Kasumi-1 (cell line): ENCODE results near the gene AFTPH.

ENCODE experiments used
- DNase-seq, 2 experiments: peaks; one replicate each; lab custom pipeline; 2025; lab: John Stamatoyannopoulos, UW

AFTPH gene, protein sequence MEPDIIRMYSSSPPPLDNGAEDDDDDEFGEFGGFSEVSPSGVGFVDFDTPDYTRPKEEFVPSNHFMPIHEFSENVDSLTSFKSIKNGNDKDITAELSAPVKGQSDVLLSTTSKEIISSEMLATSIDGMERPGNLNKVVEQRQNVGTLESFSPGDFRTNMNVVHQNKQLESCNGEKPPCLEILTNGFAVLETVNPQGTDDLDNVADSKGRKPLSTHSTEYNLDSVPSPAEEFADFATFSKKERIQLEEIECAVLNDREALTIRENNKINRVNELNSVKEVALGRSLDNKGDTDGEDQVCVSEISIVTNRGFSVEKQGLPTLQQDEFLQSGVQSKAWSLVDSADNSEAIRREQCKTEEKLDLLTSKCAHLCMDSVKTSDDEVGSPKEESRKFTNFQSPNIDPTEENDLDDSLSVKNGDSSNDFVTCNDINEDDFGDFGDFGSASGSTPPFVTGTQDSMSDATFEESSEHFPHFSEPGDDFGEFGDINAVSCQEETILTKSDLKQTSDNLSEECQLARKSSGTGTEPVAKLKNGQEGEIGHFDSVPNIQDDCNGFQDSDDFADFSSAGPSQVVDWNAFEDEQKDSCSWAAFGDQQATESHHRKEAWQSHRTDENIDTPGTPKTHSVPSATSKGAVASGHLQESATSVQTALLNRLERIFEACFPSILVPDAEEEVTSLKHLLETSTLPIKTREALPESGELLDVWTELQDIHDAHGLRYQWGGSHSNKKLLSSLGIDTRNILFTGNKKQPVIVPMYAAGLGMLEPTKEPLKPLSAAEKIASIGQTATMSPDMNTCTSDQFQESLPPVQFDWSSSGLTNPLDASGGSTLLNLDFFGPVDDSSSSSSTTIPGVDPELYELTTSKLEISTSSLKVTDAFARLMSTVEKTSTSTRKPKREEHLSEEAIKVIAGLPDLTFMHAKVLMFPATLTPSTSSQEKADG

GRCh38 chr2:64523666-64524603 is at the start of gene AFTPH:
Gene AFTPH (plus strand): TSS chr2:64524328. CDS start chr2:64551475, 27,147 bp downstream.
- peak; percentile 96 to 98 for DNase-seq

- DNase-seq = no peak
These were observed 49.5 kb upstream of the AFTPH start for GRCh38 chr2:64474636-64475035.

- DNase-seq = no peak
These were observed 47.1 kb upstream of the AFTPH start for GRCh38 chr2:64477037-64477436.

- no peak for DNase-seq
These were observed 46.1 kb upstream of the AFTPH start for GRCh38 chr2:64477979-64478378.

DNA sequence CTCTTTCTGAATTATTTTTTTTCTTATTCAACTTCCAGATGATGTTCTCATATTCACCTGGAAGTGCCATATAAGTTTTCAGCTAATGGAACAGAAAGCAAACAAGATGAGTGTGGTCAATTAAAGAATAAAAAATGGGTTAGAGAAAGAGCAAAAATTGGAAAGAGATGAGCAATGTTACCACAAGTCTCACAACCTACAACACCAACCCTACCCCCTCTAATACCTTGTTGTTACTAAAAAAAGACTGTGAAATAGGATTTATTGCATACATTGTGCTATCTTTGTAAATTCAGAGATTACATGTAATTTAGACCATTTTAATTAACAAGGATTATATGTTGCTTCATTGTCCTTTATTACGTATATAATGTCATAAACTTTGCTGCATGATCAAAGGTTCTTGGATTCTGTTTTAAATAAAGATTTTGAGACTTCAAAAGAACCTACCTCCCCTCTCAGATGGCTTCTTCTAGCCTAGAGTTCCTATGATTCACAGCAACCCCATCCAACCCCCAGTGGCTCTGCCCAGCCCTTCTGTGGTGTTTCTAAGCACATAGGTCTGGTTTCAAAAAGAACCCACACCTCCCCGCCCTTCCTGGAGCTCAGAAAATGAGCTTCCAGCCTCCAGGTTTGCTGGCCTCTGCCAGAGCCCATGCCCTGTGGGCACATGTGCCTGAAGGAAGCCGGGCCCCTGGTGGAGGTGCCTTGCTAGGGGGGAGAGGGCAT is 45.5 kb upstream of the AFTPH start:
- DNase-seq = no peak

DNA sequence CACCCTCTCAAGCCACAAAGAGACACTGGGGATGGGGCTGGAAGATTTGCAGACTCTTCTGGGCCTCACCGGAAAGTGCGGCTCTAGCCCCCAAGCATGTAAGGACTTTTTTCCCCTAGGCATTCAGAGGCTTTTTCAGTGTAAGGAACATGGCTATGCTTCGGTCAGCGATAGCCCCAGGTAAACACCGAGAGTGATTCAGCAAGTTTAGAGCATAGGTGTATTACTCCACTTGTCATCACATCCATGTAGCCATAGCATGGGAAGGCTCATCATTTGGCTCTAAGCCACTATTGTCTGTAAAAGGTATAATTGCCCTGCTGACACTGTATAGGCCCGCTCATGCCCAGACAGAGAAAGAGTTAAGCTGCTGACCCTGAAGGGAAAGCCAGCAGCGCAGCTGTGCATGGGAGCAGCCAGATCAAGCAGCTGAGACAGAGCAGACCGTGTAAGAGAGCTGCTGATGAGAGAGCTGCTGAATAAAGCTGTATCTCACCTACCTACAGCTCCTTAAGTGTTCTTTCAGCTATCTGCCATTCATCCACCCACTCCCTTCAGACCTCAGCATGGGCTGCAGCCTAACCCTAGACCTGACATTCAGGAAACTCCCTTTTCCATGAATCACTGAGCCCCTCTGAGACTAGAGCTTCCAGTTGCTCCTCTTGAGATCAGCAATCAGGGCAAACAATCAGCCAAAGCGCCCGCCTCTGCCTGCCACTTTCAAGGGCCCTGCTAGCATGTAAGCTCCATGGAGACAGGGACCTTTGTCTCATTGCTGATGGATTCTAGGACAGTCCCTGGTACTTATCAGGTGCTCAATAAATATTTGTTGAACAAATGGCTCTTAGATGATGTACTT is 44.6 kb upstream of the AFTPH start:
- no peak for DNase-seq

DNA sequence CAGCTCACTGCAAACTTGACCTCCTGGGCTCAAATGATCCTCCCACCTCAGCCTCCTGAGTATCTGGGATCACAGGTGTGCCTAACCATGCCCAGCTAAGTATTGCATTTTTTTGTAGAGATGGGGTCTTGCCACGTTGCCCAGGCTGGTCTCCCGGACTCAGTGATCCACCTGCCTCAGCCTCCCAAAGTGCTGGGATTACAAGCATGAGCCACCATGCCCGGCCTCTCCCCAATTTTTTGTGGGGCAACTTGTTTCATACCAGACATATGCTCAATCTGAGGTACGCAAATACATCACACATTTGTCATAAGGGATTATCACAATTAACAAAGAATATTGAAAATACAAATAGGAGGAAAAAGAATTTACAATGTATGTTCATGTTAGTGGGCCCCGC is 42.5 kb upstream of the AFTPH start:
- DNase-seq = no peak

GRCh38 chr2:64482243-64482642 is 41.9 kb upstream of the AFTPH start:
- no peak for DNase-seq

DNA sequence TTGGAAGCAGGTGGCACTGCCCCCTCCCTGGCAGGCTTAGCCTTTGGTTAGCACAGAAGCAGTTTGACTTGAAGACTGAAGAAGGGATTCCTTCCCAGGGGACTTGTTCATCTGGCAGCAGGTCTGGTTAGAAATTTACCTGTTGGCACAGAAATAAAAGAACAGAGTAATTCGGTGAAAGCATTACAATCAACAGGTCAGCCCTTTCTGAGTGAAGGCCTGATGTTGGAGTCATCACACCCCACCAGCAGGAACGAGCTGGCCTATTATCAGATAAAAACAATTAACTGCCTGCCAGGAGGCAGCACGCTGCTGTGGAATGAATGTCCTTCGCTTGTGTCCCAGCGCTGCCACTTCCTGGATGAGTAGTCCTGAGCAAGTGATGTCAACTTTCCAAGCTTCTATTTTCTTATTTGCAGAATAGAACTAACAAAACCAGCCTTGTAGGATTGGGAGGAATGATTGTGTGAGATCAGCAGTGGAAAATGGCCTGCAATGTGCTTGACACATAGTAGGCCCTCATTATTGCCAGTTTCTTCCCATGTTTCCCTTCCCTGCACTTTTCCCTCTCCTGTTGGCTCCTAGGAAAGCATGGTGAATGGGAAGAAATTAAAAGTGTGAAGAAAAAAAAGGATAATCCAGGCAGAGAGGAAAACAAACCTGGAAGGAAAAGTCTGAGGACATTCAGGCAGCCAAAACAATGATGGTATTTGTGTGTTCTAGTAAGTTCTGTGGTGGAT is 41.2 kb upstream of the AFTPH start:
- DNase-seq = no peak

- DNase-seq = peak in 1 of 2 experiments; percentile 19
These were observed 38.8 kb upstream of the AFTPH start for GRCh38 chr2:64485331-64485730.

DNA sequence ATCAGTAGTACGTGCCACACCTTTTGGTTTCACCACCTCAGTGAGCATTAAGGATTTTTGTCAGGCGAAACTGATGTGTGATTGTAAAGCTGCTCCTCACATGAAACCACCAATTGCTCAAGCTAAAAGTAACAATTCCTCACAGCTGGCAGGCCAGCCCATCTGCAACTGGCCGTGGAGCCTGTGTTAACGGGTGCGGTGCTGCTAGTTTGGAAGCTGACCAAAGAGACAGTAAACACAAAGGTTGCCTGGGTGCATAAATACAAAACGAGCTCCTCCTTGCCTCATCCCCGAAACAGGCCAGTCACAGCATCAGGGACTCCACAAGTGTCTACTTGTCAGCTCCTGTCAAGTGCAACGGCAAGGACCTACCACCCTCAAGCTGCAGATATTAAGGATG is 38.2 kb upstream of the AFTPH start:
- no peak for DNase-seq

DNA sequence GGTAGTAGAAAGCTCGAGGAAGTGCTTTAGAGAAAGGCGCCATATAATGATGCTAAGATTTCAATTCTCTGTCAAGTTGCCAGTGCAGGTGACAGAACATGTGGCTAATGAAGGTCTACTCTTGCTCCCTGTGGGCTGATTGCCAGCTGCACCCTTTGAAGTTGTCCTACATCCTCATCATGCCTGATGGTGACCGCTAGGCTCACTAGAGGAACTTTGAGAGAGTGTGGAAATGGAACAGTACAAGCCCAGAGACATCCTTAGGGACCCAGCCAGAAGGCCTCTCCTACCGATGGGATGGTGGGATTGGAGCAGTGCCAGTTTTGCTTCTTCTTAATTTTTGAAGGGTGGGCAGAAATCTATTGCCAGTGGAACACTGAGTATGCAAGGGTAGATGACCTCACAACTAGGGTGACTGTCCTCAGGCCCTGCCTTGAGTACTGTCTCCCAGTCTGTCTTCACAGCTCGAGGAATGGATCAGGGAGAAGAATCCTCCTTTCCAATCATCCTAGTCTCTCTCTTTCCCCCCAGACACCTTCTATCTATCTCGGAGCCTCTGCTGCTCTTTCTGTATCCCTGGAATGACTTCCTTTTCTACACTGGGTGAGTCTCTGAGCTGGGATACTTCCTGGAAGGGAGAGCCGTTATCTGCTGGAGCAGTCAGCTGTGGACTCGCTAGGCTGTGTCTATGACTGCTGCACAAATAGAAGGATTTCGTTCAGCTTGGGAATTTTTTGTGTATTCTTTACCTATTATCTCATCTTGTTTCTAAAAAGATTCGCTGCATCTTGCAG is 36.7 kb upstream of the AFTPH start:
- no peak for DNase-seq

DNA sequence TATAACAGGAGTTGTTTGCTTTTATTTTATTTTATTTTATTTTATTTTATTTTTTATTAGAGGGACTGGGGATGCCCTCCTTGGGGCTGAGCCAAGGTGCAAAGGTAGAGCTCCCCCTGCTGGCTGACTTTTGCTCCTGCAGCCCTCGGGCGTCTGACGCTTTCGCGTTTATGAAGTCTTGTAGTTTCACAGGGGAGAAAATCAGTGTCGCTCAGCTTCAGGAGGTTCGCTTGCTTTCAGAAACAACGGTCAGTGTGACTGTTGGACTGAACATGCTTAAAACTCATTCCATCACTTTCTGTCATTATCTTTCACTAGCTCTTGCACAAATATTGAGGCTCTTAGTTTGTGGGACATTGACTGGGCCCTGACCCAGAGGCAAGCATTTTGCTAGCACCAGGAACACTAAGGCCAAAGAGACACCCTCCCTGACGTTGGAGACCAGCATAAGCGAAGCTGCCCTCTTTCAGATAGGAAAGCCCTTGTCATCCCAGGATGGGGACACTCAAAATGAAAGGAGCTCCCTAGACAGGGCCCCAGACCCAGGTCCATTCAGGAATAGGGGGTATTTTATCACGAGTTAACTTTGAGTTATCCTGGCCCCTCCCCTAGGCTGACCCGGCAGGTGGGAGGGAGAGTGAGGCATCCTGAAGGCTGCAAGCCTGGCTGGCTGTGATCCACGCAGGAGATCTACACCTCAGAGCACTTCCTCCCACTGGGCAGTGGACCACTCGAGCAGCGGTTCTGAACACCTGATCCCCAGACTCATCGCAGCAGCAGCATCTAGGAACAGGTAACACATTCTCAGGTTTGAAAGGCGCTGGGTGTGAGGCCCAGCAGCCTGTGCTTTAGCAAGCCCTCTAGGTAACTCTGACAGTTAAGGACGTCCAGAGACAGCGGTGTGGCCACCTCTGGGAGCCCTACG is 35.8 kb upstream of the AFTPH start:
- DNase-seq = peak; percentile 65 to 75

- peak in 1 of 2 experiments; percentile 28 for DNase-seq
These were observed 34.9 kb upstream of the AFTPH start for GRCh38 chr2:64489081-64489751.

- DNase-seq = no peak
These were observed 32.7 kb upstream of the AFTPH start for GRCh38 chr2:64491426-64491825.

- no peak for DNase-seq
These were observed 31.9 kb upstream of the AFTPH start for GRCh38 chr2:64492272-64492671.

- no peak for DNase-seq
These were observed 31.3 kb upstream of the AFTPH start for GRCh38 chr2:64492821-64493220.
